Measurements from ENCODE around the gene LAPTM5. TPM values are rescaled to one million over a fixed set of nuclear protein-coding genes. Genes with fewer than 3 reads are reported as not detected.

The LAPTM5 gene
- total and polyA plus RNA-seq, 2 of the 8 experiments (the other 6 are each of a cell fraction or from before 2014, with no cell fraction given), result 0.37 to 1.4 TPM

DNA sequence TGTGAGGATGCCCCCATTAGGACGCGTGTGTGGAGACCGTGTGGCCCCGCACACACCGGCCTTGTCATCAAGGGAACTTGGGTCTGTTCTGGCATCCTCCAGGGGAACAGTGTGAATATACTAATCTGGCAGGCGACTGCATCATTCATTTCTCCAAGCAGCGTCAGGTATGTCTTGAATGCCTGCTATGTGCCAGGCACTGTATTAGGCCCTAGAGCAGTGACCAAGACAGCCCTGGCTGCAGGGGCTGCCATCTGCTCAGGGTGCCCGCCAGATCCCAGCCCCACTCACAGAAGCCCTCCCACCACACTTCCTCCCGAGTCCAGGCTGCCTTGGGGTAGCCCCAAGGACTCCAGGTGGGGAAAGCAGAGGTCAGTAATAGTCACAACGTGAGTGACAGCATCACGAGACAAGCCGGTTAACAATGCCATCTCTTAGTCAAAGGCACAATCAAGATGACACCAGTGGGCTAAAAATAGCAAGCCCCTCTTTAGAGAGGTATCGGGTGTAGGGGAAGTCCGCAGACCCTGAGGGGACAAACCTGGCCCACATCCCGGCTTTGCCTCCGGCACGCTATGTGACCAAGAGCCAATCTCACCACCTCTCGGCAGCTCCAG, 7.5 kb upstream of the LAPTM5 start:
- Histone ChIP-seq H4K8ac (ENCODE audit: extremely low read depth, insufficient read depth, low read length) (no peak overlapping the region), H3K23ac (ENCODE audit: insufficient read length) (no peak overlapping the region), H4K20me1 (replicated peaks in 1 of 2; ENCODE audit: control insufficient read depth in 1 of 2, insufficient read depth in 2 of 2, low read length in 2 of 2) (no peaks in the 10 kb centered on the region), H3K27ac (ENCODE audit: low read depth, low read length) (no peak overlapping the region), H3K4me3 (ENCODE audit: extremely low read depth in 1 of 4, insufficient read depth in 2 of 4, low read depth in 3 of 4, low read length in 4 of 4) (no peak overlapping the region), H2BK12ac (ENCODE audit: low read depth, low read length) (no peak overlapping the region), H2AFZ (ENCODE audit: low read length) (no peak overlapping the region), H4K5ac (ENCODE audit: insufficient read length, low read depth, low read length) (no peak overlapping the region), H3K23me2 (ENCODE audit: low read depth, low read length) (no peaks in the 10 kb centered on the region; the same call in 1 of the 2 replicates), H2BK15ac (ENCODE audit: low read length) (no peak overlapping the region), H3K9me3 (ENCODE audit: insufficient read depth in 2 of 2, low read depth in 1 of 2, low read length in 1 of 2) (no peaks in the 10 kb centered on the region), H3K9ac (replicated peaks in 1 of 4; ENCODE audit: extremely low read depth in 1 of 4, low read depth in 3 of 4, low read length in 3 of 4) (no peak overlapping the region), H3K4me1 (replicated peaks in 1 of 4; ENCODE audit: control insufficient read depth in 3 of 4, insufficient read depth in 4 of 4, low read length in 3 of 4) (peaks cover 0 to 3% (median 2%) of the 10 kb centered on the region in 4 experiments; a peak in 4 of 7 replicates), H3K79me2 (ENCODE audit: control insufficient read depth in 1 of 2, insufficient read depth in 2 of 2, low read length in 2 of 2) (no peaks in the 10 kb centered on the region), H3K79me1 (ENCODE audit: low read depth, low read length) (no peaks in the 10 kb centered on the region), H4K91ac (replicated peaks; ENCODE audit: insufficient read length, low read length) (no peak overlapping the region), H2AK5ac (ENCODE audit: low read depth, low read length) (no peak overlapping the region), H2BK20ac (ENCODE audit: low read length) (no peak overlapping the region), H3K4ac (replicated peaks; ENCODE audit: insufficient read length, low read depth, low read length) (no peak overlapping the region), H3K14ac (ENCODE audit: insufficient read length) (no peak overlapping the region), H3K4me2 (ENCODE audit: insufficient read depth in 1 of 2, low read depth in 2 of 2, low read length in 2 of 2) (no peak overlapping the region), H2BK5ac (ENCODE audit: low read depth, low read length) (no peak overlapping the region), H3K18ac (ENCODE audit: extremely low read depth, low read length) (no peak overlapping the region), H2BK120ac (replicated peaks; ENCODE audit: low read depth, low read length) (no peak overlapping the region), H3K36me3 (ENCODE audit: control insufficient read depth in 2 of 4, insufficient read depth in 4 of 4, low read length in 3 of 4) (no peaks in the 10 kb centered on the region), H3K56ac (replicated peaks; ENCODE audit: insufficient read length, low read depth, low read length) (no peak overlapping the region), H3K27me3 (replicated peaks in 1 of 4; ENCODE audit: control insufficient read depth in 3 of 4, extremely low read depth in 1 of 4, insufficient read depth in 3 of 4, low read length in 3 of 4) (no peaks in the 10 kb centered on the region)
- FAIRE-seq (no peak), DNase-seq (ENCODE audit: low read depth in 1 of 2, low spot score in 2 of 2) (no peak)
- 89% methylated on average over 18 of the region's 18 CpGs; no CpG with 5 or more reads in 1 of the 2 experiments for WGBS, 2 experiments (ENCODE audit: extremely low coverage in 1 of 2, insufficient coverage in 1 of 2, insufficient read length in 1 of 2, insufficient replicate concordance in 2 of 2, low coverage in 1 of 2, low lambda C conversion rate in 2 of 2, missing lambda C conversion rate in 1 of 2)
- ChIA-PET POLR2A (ENCODE audit: partially characterized antibody) (interaction anchor here (1.2 kb wide), 1 partner anchor 14 kb away, joined by 3 read pairs; no protein-coding TSS in a partner anchor), CTCF (ENCODE audit: partially characterized antibody) (interaction anchor here (0.8 to 55.1 kb wide), 3 partner anchors 1 to 37 kb away, joined by 3 to 1640 read pairs (median 1640); partner anchors contain the start of genes LAPTM5 and MATN1)
- TF ChIP-seq YY1 (IDR thresholded peaks at IDR 0.05; ENCODE audit: low read depth, low read length), result no peak
